ENCODE data around the gene ELF5.

Gene ELF5

GRCh38 chr11:34492806-34493414 lies 20.7 kb downstream of the ELF5 start:
- peak; percentile 45 for DNase-seq (ENCODE audit: low spot score)

- DNase-seq (ENCODE audit: low spot score), result no peak
Measured at GRCh38 chr11:34490304-34490703, 23.3 kb downstream of the ELF5 start.

GRCh38 chr11:34488855-34489557 lies 24.6 kb downstream of the ELF5 start:
- DNase-seq (ENCODE audit: low spot score), result no peak

GRCh38 chr11:34487430-34487829 lies 26.2 kb downstream of the ELF5 start:
- no peak for DNase-seq (ENCODE audit: low spot score)

- no peak for DNase-seq (ENCODE audit: low spot score)
Measured at GRCh38 chr11:34483106-34483874, 30.3 kb downstream of the ELF5 start.

- DNase-seq (ENCODE audit: low spot score), result no peak
Measured at GRCh38 chr11:34481307-34481706, 32.3 kb downstream of the ELF5 start.

GRCh38 chr11:34480314-34480713 lies 33.3 kb downstream of the ELF5 start:
- DNase-seq (ENCODE audit: low spot score), result no peak

- DNase-seq (ENCODE audit: low spot score), result no peak
Measured at GRCh38 chr11:34478845-34479663, 34.5 kb downstream of the ELF5 start.

- DNase-seq (ENCODE audit: low spot score), result no peak
Measured at GRCh38 chr11:34476849-34477248, 36.7 kb downstream of the ELF5 start.

- DNase-seq (ENCODE audit: low spot score), result no peak
Measured at GRCh38 chr11:34475656-34476055, 37.9 kb downstream of the ELF5 start.

- no peak for DNase-seq (ENCODE audit: low spot score)
Measured at GRCh38 chr11:34473603-34474169, 39.9 kb downstream of the ELF5 start.

GRCh38 chr11:34468209-34468841 lies 45.3 kb downstream of the ELF5 start:
- peak; percentile 28 for DNase-seq (ENCODE audit: low spot score)

GRCh38 chr11:34466802-34467488 lies 46.6 kb downstream of the ELF5 start:
- no peak for DNase-seq (ENCODE audit: low spot score)

- DNase-seq (ENCODE audit: low spot score), result no peak
Measured at GRCh38 chr11:34464591-34465051, 49.0 kb downstream of the ELF5 start.

GRCh38 chr11:34461215-34461614 lies 52.4 kb downstream of the ELF5 start:
- no peak for DNase-seq (ENCODE audit: low spot score)

GRCh38 chr11:34460278-34460677 lies 53.3 kb downstream of the ELF5 start:
- DNase-seq (ENCODE audit: low spot score), result no peak

GRCh38 chr11:34459507-34460162 lies 54.0 kb downstream of the ELF5 start:
- no peak for DNase-seq (ENCODE audit: low spot score)

GRCh38 chr11:34458525-34458924 lies 55.1 kb downstream of the ELF5 start:
- no peak for DNase-seq (ENCODE audit: low spot score)

GRCh38 chr11:34457607-34458006 lies 56.0 kb downstream of the ELF5 start:
- DNase-seq (ENCODE audit: low spot score), result no peak

All from CD4-positive, alpha-beta T cell treated with Interleukin-2 at 100 ng/mL for 4 hours (primary cell).